ENCODE measurements around the gene LRP11. TPM values are rescaled to one million over a fixed set of nuclear protein-coding genes. Genes with fewer than 3 reads are reported as not detected.

LRP11 gene
- total RNA-seq, 1 experiment from 2014 or later, result 31.1 TPM

DNA sequence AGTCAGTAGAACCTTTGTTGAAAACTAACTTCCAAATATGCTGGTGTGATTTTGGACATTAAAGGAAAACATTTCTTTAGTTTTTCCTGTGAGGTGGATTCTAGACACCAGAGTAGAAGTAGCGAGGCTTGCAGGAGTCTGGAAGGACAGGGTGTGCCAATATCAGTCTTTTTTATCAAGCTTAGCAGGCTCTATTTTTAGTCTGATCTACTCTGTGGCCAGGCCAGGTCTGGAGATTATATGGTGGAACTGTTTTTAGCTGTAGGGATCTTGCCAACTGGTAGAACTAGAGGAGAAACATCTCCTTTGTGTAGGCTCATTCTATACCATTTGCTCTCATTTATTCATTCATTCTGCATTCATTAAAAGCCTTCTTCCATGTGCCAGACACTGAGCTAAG lies 42.7 kb downstream of the LRP11 start:
- no peak for TF ChIP-seq CTCF (IDR thresholded peaks at IDR 0.05; ENCODE audit: unreplicated experiment)
- H3K27ac Mint-ChIP-seq (ENCODE audit: unreplicated experiment), result no peak overlapping the region
- no peaks in the 10 kb centered on the region for H3K4me1 Mint-ChIP-seq (ENCODE audit: low read depth, unreplicated experiment)
- CTCF ChIA-PET, result interaction anchor here (1.5 kb wide), 1 partner anchor 10 kb away, joined by 4 read pairs; no protein-coding TSS in a partner anchor
- no peaks in the 10 kb centered on the region for H3K27me3 Mint-ChIP-seq (ENCODE audit: unreplicated experiment)
- H3K4me3 Mint-ChIP-seq (ENCODE audit: low read depth, unreplicated experiment), result no peak overlapping the region
- peaks cover 4% of the 10 kb centered on the region for H3K36me3 Mint-ChIP-seq (ENCODE audit: insufficient read depth, unreplicated experiment)
- H3K9me3 Mint-ChIP-seq (ENCODE audit: low read depth, unreplicated experiment), result no peaks in the 10 kb centered on the region
- no TSS peak for BruUV-seq (replicated peaks)
- intact Hi-C loops (cut with micrococcal nuclease; ENCODE audit: unreplicated experiment), result no loop called here
- no peak for DNase-seq

GRCh38 chr6:149820506-149820905 lies 43.7 kb downstream of the LRP11 start:
- Mint-ChIP-seq H3K27ac (ENCODE audit: unreplicated experiment) (no peak overlapping the region), H3K36me3 (ENCODE audit: insufficient read depth, unreplicated experiment) (peaks cover 4% of the 10 kb centered on the region), H3K4me1 (ENCODE audit: low read depth, unreplicated experiment) (no peaks in the 10 kb centered on the region), H3K4me3 (ENCODE audit: low read depth, unreplicated experiment) (no peak overlapping the region), H3K27me3 (ENCODE audit: unreplicated experiment) (no peaks in the 10 kb centered on the region), H3K9me3 (ENCODE audit: low read depth, unreplicated experiment) (no peaks in the 10 kb centered on the region)
- BruUV-seq (replicated peaks), result no TSS peak
- no peak for DNase-seq
- intact Hi-C loops (cut with micrococcal nuclease; ENCODE audit: unreplicated experiment), result no loop called here
- CTCF ChIA-PET, result interaction anchor here (0.6 kb wide), 2 partner anchors 20 to 254 kb away, joined by 3 to 4 read pairs; partner anchors contain the start of gene GINM1
- TF ChIP-seq CTCF (IDR thresholded peaks at IDR 0.05; ENCODE audit: unreplicated experiment), result no peak

DNA sequence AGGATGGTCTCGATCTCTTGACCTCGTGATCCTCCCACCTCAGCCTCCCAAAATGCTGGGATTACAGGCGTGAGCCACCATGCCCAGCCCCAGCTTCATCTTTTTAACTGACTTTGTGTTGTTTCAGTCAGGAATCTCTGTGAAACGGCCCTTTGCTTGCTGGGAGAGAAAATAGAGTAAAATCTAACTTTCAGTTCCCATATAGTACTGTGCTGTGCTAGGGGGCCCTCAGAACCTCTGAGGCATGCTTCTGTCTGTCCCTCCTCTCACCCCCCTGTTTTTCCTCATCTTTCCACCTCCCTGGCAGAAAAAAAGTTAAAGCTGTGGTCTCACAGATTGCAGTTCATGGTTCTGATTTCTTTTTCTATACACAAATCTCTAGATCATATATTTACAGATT lies 48.4 kb downstream of the LRP11 start:
- Mint-ChIP-seq H3K27ac (ENCODE audit: unreplicated experiment) (no peak overlapping the region), H3K4me3 (ENCODE audit: low read depth, unreplicated experiment) (no peak overlapping the region), H3K4me1 (ENCODE audit: low read depth, unreplicated experiment) (no peaks in the 10 kb centered on the region), H3K36me3 (ENCODE audit: insufficient read depth, unreplicated experiment) (peaks cover 5% of the 10 kb centered on the region), H3K27me3 (ENCODE audit: unreplicated experiment) (no peaks in the 10 kb centered on the region), H3K9me3 (ENCODE audit: low read depth, unreplicated experiment) (no peaks in the 10 kb centered on the region)
- TF ChIP-seq CTCF (IDR thresholded peaks at IDR 0.05; ENCODE audit: unreplicated experiment), result no peak
- no peak for DNase-seq
- intact Hi-C loops (cut with micrococcal nuclease; ENCODE audit: unreplicated experiment), result no loop called here
- CTCF ChIA-PET, result interaction anchor here (1.3 kb wide), 1 partner anchor 15 kb away, joined by 3 read pairs; no protein-coding TSS in a partner anchor
- no TSS peak for BruUV-seq (replicated peaks)

- Mint-ChIP-seq H3K9me3 (ENCODE audit: low read depth, unreplicated experiment) (no peaks in the 10 kb centered on the region), H3K27me3 (ENCODE audit: unreplicated experiment) (no peaks in the 10 kb centered on the region), H3K27ac (ENCODE audit: unreplicated experiment) (no peak overlapping the region), H3K36me3 (ENCODE audit: insufficient read depth, unreplicated experiment) (peaks cover 5% of the 10 kb centered on the region), H3K4me3 (ENCODE audit: low read depth, unreplicated experiment) (no peak overlapping the region), H3K4me1 (ENCODE audit: low read depth, unreplicated experiment) (no peaks in the 10 kb centered on the region)
- no peak for DNase-seq
- intact Hi-C loops (cut with micrococcal nuclease; ENCODE audit: unreplicated experiment), result no loop called here
- CTCF ChIA-PET, result no interaction called here
- TF ChIP-seq CTCF (IDR thresholded peaks at IDR 0.05; ENCODE audit: unreplicated experiment), result no peak
- no TSS peak for BruUV-seq (replicated peaks)
Measured at GRCh38 chr6:149813351-149813750, 50.8 kb downstream of the LRP11 start.
